ENCODE data around the gene CPLX3.

The CPLX3 gene

GRCh38 chr15:74826364-74826819 lies at the start of gene CPLX3:
Gene CPLX3 (plus strand): TSS chr15:74826627. CDS start chr15:74826704, 77 bp downstream.
- Histone ChIP-seq H3K27ac (no peak within 1 kb of the TSS), H3K4me3 (no peak within 1 kb of the TSS)

DNA sequence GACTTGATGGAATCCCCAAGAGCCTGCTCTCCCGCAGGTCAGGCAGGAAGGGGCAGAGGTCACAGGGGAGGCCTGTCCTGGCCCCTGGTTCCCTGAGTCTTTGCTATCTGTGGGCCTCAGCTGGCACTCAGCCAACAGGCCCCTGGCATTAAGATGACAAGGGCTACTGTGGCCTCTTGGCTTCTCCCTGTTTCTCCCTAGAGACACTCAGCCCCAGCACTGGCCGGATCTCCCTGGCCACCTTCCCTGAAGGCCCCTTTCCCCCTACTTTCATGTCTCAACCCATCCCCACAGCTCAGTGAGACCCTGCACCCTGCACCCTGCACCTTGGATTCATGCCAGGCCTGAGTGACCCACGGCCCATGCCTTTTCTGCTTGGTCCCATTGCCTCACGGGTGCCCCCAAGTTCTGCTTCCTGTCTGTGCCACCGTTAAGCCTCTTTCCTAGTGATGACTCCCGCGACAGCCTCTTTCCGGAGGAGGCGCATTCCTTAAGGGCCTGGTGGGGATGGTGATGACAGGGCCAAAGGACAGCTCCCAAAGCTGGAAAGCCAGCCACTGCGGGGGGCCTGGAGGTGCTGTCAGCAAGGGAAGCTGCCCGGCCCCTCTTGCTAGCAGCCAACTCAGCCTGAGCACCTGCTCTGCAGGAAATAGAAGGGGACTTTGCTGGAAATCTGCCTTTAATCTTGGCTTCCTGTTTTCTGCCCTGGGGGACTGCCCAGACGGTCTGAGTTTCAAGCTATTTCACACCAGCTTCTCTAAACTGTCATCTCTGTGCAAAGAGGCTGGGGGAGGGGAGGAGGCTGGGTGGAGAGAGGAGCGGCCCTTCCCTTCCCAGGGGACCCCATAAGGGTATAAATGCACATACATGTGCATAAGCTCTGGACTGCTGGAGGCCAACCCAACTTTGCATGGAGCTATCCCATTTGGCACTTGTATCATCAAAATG lies 49.3 kb upstream of the CPLX3 start:
- Histone ChIP-seq H3K27ac (peak overlapping the region in 19 of 21 experiments; percentile 11 to 100 (median 78)), H3K4me3 (no peak overlapping the region)

DNA sequence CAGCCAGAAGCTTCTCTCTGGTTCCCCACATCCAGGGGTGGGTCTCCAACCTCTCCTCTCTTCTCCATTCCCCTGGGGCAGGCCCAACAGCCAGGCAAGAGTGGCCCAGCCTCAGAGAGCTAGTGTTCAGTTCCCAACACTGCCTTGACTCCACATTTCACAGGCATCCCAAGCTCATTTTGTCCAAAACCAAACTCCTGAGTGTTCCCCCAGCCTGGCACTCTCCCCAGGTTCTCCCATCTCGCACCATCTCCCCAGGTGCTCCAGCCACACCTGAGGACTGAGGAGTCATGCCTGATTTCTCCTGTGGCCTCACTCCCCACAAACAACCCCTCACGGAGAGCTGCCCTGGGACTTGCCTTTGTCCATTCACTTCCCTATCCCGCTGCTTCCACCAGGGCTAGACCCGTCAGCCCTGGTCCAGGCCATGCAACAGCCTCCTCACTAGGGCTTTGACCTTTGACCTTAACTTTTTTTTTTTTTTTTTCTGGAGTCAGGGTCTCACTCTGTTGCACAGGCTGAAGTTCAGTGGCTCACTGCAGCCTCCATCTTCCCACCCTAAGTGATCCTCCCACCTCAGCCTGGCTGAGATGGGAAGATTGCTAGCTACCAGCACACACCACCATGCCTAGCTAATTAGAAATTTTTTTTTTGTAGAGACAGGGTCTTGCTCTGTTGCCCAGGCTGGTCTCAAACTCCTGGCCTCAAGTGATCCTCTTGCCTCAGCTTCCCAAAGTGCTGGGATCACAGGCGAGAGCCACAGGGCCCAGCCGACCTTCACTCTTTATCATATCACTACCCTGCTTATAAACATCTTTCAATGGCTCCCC lies 48.4 kb upstream of the CPLX3 start:
- H3K27ac ChIP-seq: peak overlapping the region in 17 of 21 experiments; percentile 26 to 100 (median 80)
- H3K4me3 ChIP-seq: no peak overlapping the region

- H3K4me3 ChIP-seq: no peak overlapping the region
- peak overlapping the region in 11 of 21 experiments; percentile 26 to 100 (median 83) for H3K27ac ChIP-seq
Observed at GRCh38 chr15:74778599-74778970, 47.8 kb upstream of the CPLX3 start.

DNA sequence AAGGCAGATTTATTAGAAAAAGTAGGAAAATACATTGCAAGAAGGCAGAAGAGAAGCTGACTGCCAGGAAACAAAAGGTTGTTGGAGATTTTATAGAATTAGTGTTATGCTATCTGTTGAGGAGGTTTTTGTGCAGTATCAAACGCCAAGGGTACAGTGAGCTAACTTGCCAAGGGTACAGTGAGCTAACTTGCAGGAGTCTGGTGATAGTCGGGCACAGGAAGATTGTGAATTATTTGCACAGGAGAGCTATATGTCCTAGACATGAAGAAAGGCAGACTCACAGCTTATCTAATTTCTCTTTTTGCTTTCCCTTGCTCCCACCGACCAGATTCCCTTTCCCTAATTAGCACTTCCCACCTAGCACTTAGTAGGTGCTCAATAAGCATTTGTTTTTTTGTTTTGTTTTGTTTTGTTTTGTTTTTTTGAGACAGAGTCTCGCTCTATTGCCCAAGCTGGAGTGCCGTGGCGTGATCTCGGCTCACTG lies 47.2 kb upstream of the CPLX3 start:
- Histone ChIP-seq H3K27ac (peak overlapping the region in 8 of 21 experiments; percentile 21 to 100 (median 93)), H3K4me3 (no peak overlapping the region)

- H3K4me3 ChIP-seq: peak overlapping the region; percentile 22 to 96 (median 81)
- peak overlapping the region in 17 of 21 experiments; percentile 18 to 100 (median 66) for H3K27ac ChIP-seq
Observed at GRCh38 chr15:74780523-74781430, 45.6 kb upstream of the CPLX3 start.

DNA sequence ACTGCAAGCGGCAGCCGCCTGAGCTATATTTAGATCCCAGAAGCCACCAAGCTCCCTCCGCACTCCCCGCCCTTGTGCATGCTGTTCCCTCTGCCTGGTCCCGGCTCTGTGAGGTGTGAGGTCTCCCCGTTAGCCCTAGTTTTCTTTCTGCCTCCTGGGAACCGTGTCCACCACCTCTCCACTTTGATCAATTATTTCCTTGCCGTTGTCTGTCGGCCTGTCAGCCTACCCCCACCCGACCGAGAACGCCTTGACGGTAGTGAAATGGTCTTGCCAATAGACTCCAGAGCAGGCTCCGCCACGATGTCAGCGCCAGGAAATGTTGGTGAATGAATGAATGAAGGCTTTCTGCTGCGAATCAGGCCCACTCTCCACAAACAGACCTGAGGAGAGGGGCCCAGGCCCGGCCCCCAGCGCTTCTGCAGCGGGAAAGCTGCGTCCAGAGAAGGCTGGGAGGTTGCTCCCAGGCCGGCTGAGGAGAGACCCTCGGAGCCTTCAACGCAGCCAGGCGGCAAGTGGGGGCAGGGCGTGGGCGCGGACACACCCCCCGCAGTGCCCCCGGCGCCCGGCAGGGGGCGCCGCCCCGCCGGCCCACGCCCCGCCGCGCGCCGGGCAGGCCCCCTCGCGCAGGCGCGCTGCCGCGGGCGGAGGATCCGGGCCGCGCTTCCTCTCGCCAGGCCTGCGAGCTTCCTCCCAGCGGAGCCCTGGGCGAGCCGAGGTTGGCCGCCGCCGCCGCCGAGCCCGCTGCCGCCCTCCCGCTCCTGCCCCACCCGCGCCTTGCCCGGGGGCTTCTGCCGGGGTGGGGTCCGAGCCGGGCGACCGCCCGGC lies 44.8 kb upstream of the CPLX3 start, which contains the start of gene CSK:
Gene CSK (plus strand): TSS at position 650 of the 828 bp plus-strand sequence. CDS start 16,218 bp downstream, outside the sequence.
- Histone ChIP-seq H3K27ac (peak within 1 kb of the TSS; percentile 84 to 100 (median 91)), H3K4me3 (peak within 1 kb of the TSS; percentile 59 to 96 (median 81))

DNA sequence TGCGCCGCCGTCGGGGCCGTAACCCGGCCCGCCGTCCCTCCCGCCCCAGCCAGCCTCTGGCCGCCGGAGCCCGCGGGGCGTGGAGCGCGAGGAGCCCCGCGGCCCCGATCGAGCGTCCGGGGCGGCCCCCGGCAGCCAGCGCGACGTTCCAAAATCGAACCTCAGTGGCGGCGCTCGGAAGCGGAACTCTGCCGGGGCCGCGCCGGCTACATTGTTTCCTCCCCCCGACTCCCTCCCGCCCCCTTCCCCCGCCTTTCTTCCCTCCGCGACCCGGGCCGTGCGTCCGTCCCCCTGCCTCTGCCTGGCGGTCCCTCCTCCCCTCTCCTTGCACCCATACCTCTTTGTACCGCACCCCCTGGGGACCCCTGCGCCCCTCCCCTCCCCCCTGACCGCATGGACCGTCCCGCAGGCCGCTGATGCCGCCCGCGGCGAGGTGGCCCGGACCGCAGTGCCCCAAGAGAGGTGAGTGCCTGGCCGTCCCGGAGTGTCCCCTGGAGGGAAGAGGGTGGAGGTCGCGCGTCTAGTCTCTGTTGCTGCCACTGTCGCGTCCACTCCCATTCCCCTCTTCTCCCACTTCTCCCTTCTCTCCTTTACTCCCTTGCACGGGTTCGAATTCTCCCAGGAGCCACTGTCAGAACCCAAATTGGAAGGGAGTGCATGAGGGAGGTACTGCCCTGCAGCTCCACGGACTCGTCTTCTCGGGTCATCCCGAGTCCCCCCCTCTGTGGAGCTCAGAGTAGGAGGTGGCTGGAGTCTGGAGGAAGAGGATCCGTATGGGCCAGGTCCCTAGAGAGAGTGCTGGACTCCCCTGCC lies 44.0 kb upstream of the CPLX3 start:
- Histone ChIP-seq H3K4me3 (peak overlapping the region; percentile 59 to 96 (median 81)), H3K27ac (peak overlapping the region; percentile 84 to 100 (median 91))

- peak overlapping the region; percentile 84 to 100 (median 91) for H3K27ac ChIP-seq
- peak overlapping the region; percentile 59 to 96 (median 81) for H3K4me3 ChIP-seq
Observed at GRCh38 chr15:74783072-74783807, 43.2 kb upstream of the CPLX3 start.

GRCh38 chr15:74783808-74784175 lies 42.6 kb upstream of the CPLX3 start:
- peak overlapping the region; percentile 59 to 96 (median 81) for H3K4me3 ChIP-seq
- peak overlapping the region in 20 of 21 experiments; percentile 84 to 100 (median 91) for H3K27ac ChIP-seq

GRCh38 chr15:74784426-74785193 lies 41.8 kb upstream of the CPLX3 start:
- Histone ChIP-seq H3K27ac (peak overlapping the region in 20 of 21 experiments; percentile 9 to 100 (median 91)), H3K4me3 (peak overlapping the region; percentile 59 to 96 (median 81))

DNA sequence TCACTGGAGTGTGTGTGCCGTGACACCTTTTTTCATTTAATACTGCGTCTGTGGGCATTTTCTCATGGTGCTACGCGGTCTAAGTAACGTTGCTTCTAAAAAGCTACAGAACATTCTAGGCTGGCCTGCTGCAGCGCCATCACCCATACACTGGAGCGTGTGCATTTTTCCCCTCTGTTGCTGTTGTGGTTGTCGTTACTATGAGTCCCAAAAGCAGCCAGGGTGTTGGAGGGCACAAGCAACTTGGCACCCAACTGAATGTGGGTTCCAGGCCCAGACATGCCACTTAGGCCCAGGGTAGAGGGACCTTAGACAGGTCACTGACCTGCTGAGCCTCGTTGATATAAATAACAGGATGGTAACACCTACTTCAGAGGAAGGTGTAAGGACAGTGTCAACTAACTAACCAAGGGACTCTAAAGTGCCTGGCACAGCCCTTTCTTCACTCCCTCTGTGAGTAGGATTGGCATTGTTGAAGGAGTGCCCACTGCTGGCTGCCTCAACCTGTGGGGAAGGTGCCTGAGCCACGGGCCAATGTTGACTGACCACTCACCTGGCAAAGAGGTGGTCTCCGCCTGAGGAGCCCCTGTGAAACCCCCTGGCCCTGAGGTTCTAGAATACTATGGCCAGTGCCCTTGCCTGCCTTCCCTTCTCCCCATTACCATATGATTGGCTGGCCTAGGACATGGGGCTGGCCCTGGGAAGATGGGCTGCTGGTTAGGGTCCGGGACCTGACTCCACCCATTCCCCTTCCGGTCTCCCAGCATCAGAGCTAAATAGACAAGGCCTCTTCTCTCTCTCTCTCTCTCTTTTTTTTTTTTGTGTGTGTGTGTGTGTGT lies 41.0 kb upstream of the CPLX3 start:
- Histone ChIP-seq H3K27ac (peak overlapping the region in 20 of 21 experiments; percentile 47 to 100 (median 91)), H3K4me3 (peak overlapping the region in 3 of 7 experiments; percentile 11 to 89 (median 72))

DNA sequence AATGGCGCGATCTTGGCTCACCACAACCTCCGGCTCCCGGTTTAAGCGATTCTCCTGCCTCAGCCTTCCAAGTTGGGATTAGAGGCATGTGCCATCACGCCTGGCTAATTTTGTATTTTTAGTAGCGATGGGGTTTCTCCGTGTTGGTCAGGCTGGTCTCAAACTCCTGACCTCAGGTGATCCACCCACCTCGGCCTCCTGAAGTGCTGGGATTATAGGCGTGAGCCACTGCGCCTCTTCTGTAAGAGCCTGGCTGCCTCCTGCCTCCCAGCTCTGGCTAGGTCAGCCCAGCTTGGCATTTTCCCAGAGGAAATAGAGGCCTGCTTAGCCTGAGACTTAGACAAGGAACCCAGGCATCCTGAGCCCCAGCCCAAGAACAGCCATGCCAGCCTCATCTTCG lies 40.3 kb upstream of the CPLX3 start:
- peak overlapping the region; percentile 52 to 100 (median 91) for H3K27ac ChIP-seq
- H3K4me3 ChIP-seq: peak overlapping the region in 2 of 7 experiments; percentile 5 to 11

GRCh38 chr15:74786551-74787165 lies 39.8 kb upstream of the CPLX3 start:
- peak overlapping the region in 3 of 7 experiments; percentile 5 to 21 (median 9) for H3K4me3 ChIP-seq
- H3K27ac ChIP-seq: peak overlapping the region; percentile 52 to 100 (median 91)
